GM06990 (cell line): ENCODE data around the gene SAP25.

ENCODE experiments used
- DNase-seq: peaks from one replicate; pipeline ENCODE4 v3.0.0-alpha.2; 2011; ENCODE audit not compliant: insufficient read length; ENCODE audit errors: extremely low read depth
- H3K27me3 ChIP-seq: replicated peaks from 2 replicates; pipeline ENCODE4 v1.6.0; 2011; ENCODE audit warnings: low read length; ENCODE audit not compliant: control insufficient read depth, insufficient read depth
- H3K36me3 ChIP-seq: 2 replicates; pipeline ENCODE4 v1.5.1; 2011; ENCODE audit warnings: low read length; ENCODE audit not compliant: control insufficient read depth, insufficient read depth
- H3K4me3 ChIP-seq: replicated peaks from 2 replicates; pipeline ENCODE4 v1.5.1; 2011; ENCODE audit warnings: low read depth, mild to moderate bottlenecking, control low read depth, low read length
- TF ChIP-seq, protein P1 (sequence below): IDR thresholded peaks from 2 replicates; pipeline ENCODE4 v1.5.1; 2011; ENCODE audit warnings: low read length, control low read depth, mild to moderate bottlenecking, inconsistent platforms; ENCODE audit not compliant: insufficient read depth, poor library complexity, severe bottlenecking

Gene SAP25

DNA sequence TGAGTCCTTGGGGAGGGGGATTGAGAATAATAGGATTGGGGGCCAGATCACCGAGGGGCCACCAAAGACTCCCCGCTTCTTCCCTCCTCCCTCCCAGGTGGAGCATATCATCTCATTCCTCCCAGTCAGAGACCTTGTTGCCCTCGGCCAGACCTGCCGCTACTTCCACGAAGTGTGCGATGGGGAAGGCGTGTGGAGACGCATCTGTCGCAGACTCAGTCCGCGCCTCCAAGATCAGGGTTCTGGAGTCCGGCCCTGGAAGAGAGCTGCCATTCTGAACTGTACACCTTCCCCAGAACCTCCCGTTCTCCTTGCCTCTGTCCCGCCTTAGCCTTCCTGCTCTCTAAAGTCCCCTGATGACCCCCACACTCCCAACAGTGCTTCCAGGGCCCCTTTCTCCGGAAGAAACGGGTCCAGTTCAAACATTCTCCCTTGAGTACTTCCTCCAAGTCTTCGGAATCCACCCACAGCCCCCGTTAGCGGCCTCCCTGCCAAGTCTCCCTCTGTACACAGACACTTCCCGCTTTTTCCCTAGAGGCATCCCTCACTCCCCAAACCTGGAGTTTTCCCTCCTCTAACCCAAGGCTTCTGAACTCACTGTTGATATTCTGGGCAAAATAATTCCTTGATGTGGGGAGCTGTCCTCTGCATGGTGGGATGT, 16.5 kb upstream of the SAP25 start:
- no peaks in the 10 kb centered on the region; the same call in 1 of the 2 replicates for H3K27me3 ChIP-seq
- no peak for DNase-seq
- no peak overlapping the region for H3K4me3 ChIP-seq
- no peaks in the 10 kb centered on the region for H3K36me3 ChIP-seq
- TF ChIP-seq, protein P1, sequence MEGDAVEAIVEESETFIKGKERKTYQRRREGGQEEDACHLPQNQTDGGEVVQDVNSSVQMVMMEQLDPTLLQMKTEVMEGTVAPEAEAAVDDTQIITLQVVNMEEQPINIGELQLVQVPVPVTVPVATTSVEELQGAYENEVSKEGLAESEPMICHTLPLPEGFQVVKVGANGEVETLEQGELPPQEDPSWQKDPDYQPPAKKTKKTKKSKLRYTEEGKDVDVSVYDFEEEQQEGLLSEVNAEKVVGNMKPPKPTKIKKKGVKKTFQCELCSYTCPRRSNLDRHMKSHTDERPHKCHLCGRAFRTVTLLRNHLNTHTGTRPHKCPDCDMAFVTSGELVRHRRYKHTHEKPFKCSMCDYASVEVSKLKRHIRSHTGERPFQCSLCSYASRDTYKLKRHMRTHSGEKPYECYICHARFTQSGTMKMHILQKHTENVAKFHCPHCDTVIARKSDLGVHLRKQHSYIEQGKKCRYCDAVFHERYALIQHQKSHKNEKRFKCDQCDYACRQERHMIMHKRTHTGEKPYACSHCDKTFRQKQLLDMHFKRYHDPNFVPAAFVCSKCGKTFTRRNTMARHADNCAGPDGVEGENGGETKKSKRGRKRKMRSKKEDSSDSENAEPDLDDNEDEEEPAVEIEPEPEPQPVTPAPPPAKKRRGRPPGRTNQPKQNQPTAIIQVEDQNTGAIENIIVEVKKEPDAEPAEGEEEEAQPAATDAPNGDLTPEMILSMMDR: no peak

DNA sequence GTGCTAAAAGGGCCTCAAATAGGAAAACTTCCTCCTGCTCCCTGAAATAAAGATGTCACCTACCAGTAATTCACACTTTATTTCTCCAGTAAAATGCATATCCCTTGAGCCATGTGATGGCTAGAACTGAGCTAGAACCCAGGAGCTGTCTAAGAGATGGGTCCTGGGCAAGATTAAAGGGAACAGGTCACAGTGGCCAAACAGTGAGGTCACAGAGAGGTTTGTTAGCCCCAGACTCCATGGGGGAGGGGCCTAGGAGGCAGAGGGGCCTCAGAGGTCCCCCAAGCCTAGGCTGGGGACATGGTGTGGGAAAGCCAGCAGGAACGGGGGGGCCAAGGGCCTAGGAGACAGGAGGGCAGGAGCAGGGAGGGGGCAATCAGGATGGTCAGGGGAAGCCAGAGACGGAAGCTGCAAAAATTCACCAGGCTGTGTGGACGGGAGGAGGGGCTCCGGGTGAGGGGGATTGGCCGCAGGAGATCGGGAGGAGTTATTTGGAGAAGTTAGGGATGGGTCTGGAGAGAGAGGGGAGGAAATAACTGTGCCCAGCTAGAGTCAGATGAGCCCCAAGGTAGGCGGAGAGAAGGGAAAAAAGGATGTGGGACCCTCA, 15.7 kb upstream of the SAP25 start:
- TF ChIP-seq, protein P1: no peak
- no peaks in the 10 kb centered on the region; the same call in 1 of the 2 replicates for H3K27me3 ChIP-seq
- no peaks in the 10 kb centered on the region for H3K36me3 ChIP-seq
- no peak overlapping the region for H3K4me3 ChIP-seq
- no peak for DNase-seq

DNA sequence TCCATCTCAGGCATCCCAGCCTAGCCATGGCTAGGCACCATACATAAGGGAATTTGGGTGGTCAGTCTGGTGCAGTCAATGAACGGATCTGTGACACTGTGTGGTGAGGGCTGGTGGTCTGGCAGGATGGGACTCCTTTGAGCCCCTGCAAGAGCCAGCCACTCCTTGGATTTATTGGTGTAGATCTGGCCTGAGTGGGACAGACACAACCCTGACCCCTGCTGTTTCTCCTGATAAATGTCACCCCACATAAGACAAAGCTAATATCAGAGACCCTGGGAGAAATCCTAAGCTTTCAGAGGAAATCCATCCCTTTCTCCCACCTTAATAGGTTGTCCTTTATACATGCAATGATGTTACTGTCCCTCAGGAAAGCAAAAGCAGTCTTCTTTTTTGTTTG, 14.7 kb upstream of the SAP25 start:
- DNase-seq: no peak
- TF ChIP-seq, protein P1: peak; percentile 58
- H3K36me3 ChIP-seq: no peaks in the 10 kb centered on the region
- H3K4me3 ChIP-seq: no peak overlapping the region
- H3K27me3 ChIP-seq: no peaks in the 10 kb centered on the region; the same call in 1 of the 2 replicates

DNA sequence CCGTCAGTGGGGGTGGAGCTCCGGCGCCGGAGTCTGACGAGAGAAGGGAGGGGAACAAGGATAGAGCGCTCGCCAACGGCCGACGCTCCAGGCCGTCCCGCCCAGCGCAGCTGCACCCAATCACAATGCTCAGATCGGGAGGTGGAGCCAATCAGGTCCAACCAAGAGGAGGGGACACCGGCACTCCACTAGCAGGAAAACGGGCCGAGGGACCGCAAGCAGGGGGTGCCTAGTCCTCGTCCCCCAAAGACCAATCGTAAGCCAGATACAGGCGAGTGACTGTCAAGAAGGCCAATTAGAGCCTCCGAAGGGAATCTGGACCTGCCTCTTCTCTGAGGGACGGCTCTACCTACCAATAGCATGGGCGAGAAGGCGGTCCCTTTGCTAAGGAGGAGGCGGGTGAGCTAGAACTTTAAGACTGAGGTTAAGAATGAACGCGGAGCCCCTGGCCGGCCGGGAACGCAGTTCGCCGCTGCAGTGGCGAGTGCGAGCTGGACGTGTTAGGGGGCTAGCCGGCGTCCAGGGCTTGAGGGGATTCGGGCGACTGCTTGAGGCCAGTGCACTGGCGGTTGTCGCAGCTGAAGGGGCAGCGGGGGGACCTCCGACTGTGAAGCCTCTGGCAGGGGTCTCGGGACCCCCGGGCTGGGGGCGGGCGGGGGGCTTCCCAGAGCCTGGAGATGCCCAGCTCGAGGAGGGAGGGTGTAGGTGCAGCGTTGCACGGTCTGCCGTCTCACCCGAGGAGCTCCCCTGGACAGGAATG, 12.7 kb upstream of the SAP25 start, which contains the start of gene FBXO24:
TSS of gene FBXO24 (plus strand) at position 63 of the 760 bp plus-strand sequence. CDS start at position 361, 298 bp downstream.
- no peaks in the 10 kb centered on the region; the same call in 1 of the 2 replicates for H3K27me3 ChIP-seq
- H3K36me3 ChIP-seq: peaks cover 6% of the 10 kb centered on the region
- peak within 1 kb of the TSS; percentile 80 for H3K4me3 ChIP-seq
- DNase-seq: peak; percentile 100
- TF ChIP-seq, protein P1: no peak

DNA sequence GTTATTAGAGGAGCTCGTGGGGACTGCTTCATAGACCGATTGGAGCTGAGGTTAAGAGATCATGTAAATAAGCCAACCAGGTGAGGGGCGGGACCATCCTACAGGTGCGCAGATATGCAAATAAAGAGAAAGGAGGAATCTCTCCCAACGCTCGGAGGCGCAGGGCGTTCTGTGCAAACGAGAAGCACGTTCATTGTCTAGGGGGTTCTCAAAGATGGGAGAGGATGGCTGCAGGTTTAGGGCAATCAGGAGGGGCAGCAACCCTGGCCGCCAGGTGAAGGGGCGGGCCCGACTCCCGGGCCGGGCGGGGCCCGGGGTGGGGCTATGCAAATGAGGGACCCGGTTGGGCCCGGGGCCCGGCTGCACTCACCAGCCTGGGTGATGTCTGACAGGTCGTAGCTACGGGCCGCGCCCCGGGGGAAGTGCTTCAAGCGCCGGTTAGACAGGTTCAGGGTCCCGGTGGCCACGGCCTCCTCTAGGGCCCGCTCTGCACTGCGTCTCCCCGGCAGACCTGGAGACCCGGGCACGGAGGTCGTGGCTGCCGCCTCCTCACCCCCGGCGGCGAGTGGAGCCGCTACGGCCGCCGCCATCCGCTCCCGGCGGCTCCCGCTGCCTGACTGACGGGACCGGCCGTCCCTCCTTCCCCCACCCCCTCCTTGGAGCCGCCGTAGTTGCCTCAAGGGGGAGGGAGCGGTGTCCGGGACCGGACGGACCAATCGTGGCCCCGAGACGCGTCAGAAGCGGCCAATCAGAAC, 12.0 kb upstream of the SAP25 start, which contains the start of gene LRCH4:
TSS of gene LRCH4 (minus strand) at position 619 of the 755 bp plus-strand sequence. CDS start at position 590, 29 bp downstream.
- H3K36me3 ChIP-seq: peaks cover 13% of the 10 kb centered on the region
- TF ChIP-seq, protein P1: no peak
- no peak for DNase-seq

More for the DNA sequence above, 12.0 kb upstream of the SAP25 start, which contains the start of gene LRCH4:
- H3K4me3 ChIP-seq: peak within 1 kb of the TSS; percentile 80
- no peaks in the 10 kb centered on the region; the same call in 1 of the 2 replicates for H3K27me3 ChIP-seq
